ENCODE measurements around the gene MPZL1.

The MPZL1 gene

GRCh38 chr1:167706931-167707877, 14.6 kb upstream of the MPZL1 start:
- H3K4me3 ChIP-seq (replicated peaks; ENCODE audit: insufficient read depth, low read length): no peak overlapping the region
- H3K27me3 ChIP-seq (ENCODE audit: insufficient read depth, poor library complexity, severe bottlenecking): no peaks in the 10 kb centered on the region
- no peak for DNase-seq (ENCODE audit: low read depth in 1 of 2, low spot score in 1 of 2)
- no peak overlapping the region for H3K27ac ChIP-seq (replicated peaks)
- no peak for TF ChIP-seq REST (IDR thresholded peaks at IDR 0.05; ENCODE audit: insufficient replicate concordance, low read depth)
- TF ChIP-seq GABPA (IDR thresholded peaks at IDR 0.05; ENCODE audit: low read depth): no peak
- no peak for TF ChIP-seq POLR2AphosphoS5 (IDR thresholded peaks at IDR 0.05; ENCODE audit: low read depth)
- TF ChIP-seq CTCF (IDR thresholded peaks at IDR 0.05; ENCODE audit: insufficient read depth, low read length): no peak
- TF ChIP-seq SPI1 (IDR thresholded peaks at IDR 0.05; ENCODE audit: borderline replicate concordance, low read depth): no peak

- TF ChIP-seq REST (IDR thresholded peaks at IDR 0.05; ENCODE audit: insufficient replicate concordance, low read depth) (no peak), GABPA (IDR thresholded peaks at IDR 0.05; ENCODE audit: low read depth) (no peak), SPI1 (IDR thresholded peaks at IDR 0.05; ENCODE audit: borderline replicate concordance, low read depth) (no peak), CTCF (IDR thresholded peaks at IDR 0.05; ENCODE audit: insufficient read depth, low read length) (no peak), POLR2AphosphoS5 (IDR thresholded peaks at IDR 0.05; ENCODE audit: low read depth) (no peak)
- H3K4me3 ChIP-seq (replicated peaks; ENCODE audit: insufficient read depth, low read length): no peak overlapping the region
- H3K27me3 ChIP-seq (ENCODE audit: insufficient read depth, poor library complexity, severe bottlenecking): no peaks in the 10 kb centered on the region
- no peak overlapping the region for H3K27ac ChIP-seq (replicated peaks)
- DNase-seq (ENCODE audit: low read depth in 1 of 2, low spot score in 1 of 2): no peak
Observed at GRCh38 chr1:167707942-167708341, 13.8 kb upstream of the MPZL1 start.

GRCh38 chr1:167708940-167709389, 12.8 kb upstream of the MPZL1 start:
- peak in 1 of 2 experiments; percentile 46 for DNase-seq (ENCODE audit: low read depth in 1 of 2, low spot score in 1 of 2)
- Histone ChIP-seq H3K4me3 (replicated peaks; ENCODE audit: insufficient read depth, low read length) (no peak overlapping the region), H3K27me3 (ENCODE audit: insufficient read depth, poor library complexity, severe bottlenecking) (no peaks in the 10 kb centered on the region), H3K27ac (replicated peaks) (peak overlapping the region; percentile 20; the same call in 1 of the 2 replicates)
- no peak for TF ChIP-seq REST (IDR thresholded peaks at IDR 0.05; ENCODE audit: insufficient replicate concordance, low read depth)
- no peak for TF ChIP-seq GABPA (IDR thresholded peaks at IDR 0.05; ENCODE audit: low read depth)
- no peak for TF ChIP-seq POLR2AphosphoS5 (IDR thresholded peaks at IDR 0.05; ENCODE audit: low read depth)
- TF ChIP-seq CTCF (IDR thresholded peaks at IDR 0.05; ENCODE audit: insufficient read depth, low read length): no peak
- no peak for TF ChIP-seq SPI1 (IDR thresholded peaks at IDR 0.05; ENCODE audit: borderline replicate concordance, low read depth)

Data from HL-60 (cell line).